GM12878 (cell line): ENCODE data around the gene TMEM135. TPM values are rescaled to one million over a fixed set of nuclear protein-coding genes. Genes with fewer than 3 reads are reported as not detected.

ENCODE experiments used
- ATAC-seq: fragments of 200-7000 bp; cut with Tn5 transposase; 3 replicates; pipeline ENCODE4 v1.9.1; 2020; ENCODE audit warnings: mild to moderate bottlenecking, moderate library complexity
- BruUV-seq: library from RNA; stranded (reverse); fragments of 400-500 nt; replicated peaks from 2 replicates; lab custom pipeline; 2021; lab: Mats Ljungman, UMichigan
- CTCF ChIA-PET: fragments of 300-600 bp; sonication (Branson Sonifier 250); formaldehyde crosslinking; extraction: SDS; loops from one replicate; lab custom pipeline; 2021; ENCODE audit warnings: inconsistent platforms; lab: Yijun Ruan, JAX
- POLR2A ChIA-PET: fragments of 350-600 bp; formaldehyde crosslinking; extraction: SDS; loops from one replicate; lab custom pipeline; 2021; ENCODE audit warnings: inconsistent platforms; lab: Charles Lee
- RAD21 ChIA-PET: fragments of 300-600 bp; sonication (Branson Sonifier 250); formaldehyde crosslinking; loops from one replicate; lab custom pipeline; 2023; ENCODE audit warnings: antibody characterized with exemption; ENCODE audit not compliant: unreplicated experiment; lab: Charles Lee
- SMC1A ChIA-PET: fragments of 300-600 bp; sonication (Branson Sonifier 250); formaldehyde crosslinking; loops from one replicate; lab custom pipeline; 2023; ENCODE audit not compliant: unreplicated experiment, uncharacterized antibody; lab: Charles Lee
- DNase-seq: peaks from one replicate; pipeline ENCODE4 v3.0.0-alpha.2; 2011; ENCODE audit warnings: low read depth, low spot score
- FAIRE-seq: peaks from 3 replicates; lab custom pipeline; 2011; peaks lifted over from hg19 to GRCh38; lab: Jason Lieb, UNC
- H2AFZ ChIP-seq: 2 replicates; pipeline ENCODE4 v1.6.0; 2011; ENCODE audit warnings: low read depth, low read length, control low read depth; ENCODE audit not compliant: control insufficient read depth
- H3K27ac ChIP-seq: 2 replicates; pipeline ENCODE4 v1.5.1; 2011; ENCODE audit warnings: control low read depth; ENCODE audit not compliant: control insufficient read depth, insufficient read depth
- H3K27me3 ChIP-seq, 2 experiments: replicated peaks in 1 of 2; 2 replicates each; pipeline versions ENCODE4 v1.6.0 to v1.6.1; 2011; ENCODE audit warnings: low read length in 1 of 2; ENCODE audit not compliant: control insufficient read depth in 2 of 2, insufficient read depth in 2 of 2
- H3K36me3 ChIP-seq, 2 experiments: 2 replicates each; pipeline ENCODE4 v1.5.1; 2011; ENCODE audit warnings: low read length in 1 of 2; ENCODE audit not compliant: control insufficient read depth in 2 of 2, insufficient read depth in 2 of 2
- H3K4me1 ChIP-seq: 2 replicates; pipeline ENCODE4 v1.6.1; 2011; ENCODE audit warnings: mild to moderate bottlenecking, low read length, moderate library complexity, mixed read lengths; ENCODE audit not compliant: control insufficient read depth, insufficient read depth
- H3K4me2 ChIP-seq: 2 replicates; pipeline ENCODE4 v1.6.0; 2011; ENCODE audit warnings: control low read depth; ENCODE audit not compliant: control insufficient read depth, insufficient read depth
- H3K4me3 ChIP-seq: fragments of 200-600 bp; sonication (generic); 2 replicates; pipeline ENCODE4 v1.5.1; 2016
- H3K79me2 ChIP-seq: 2 replicates; pipeline ENCODE4 v1.6.0; 2011; ENCODE audit warnings: low read length; ENCODE audit not compliant: control insufficient read depth, insufficient read depth
- H3K9ac ChIP-seq: 2 replicates; pipeline ENCODE4 v1.8.0; 2011; ENCODE audit warnings: low read length, control low read depth, mixed read lengths; ENCODE audit not compliant: control insufficient read depth, insufficient read depth
- H3K9me3 ChIP-seq: replicated peaks from 3 replicates; pipeline ENCODE4 v1.5.1; 2011; ENCODE audit warnings: mild to moderate bottlenecking, low read length; ENCODE audit not compliant: control insufficient read depth, insufficient read depth
- H4K20me1 ChIP-seq: 2 replicates; pipeline ENCODE4 v1.6.0; 2011; ENCODE audit not compliant: control insufficient read depth, insufficient read depth
- DPF2 ChIP-seq: fragments of 450-650 bp; IDR thresholded peaks from 2 replicates; pipeline ENCODE4 v1.6.1; 2017; ENCODE audit warnings: mild to moderate bottlenecking
- HDAC2 ChIP-seq: fragments of 200-600 bp; sonication (generic); IDR thresholded peaks from 2 replicates; pipeline ENCODE4 v1.6.1; 2017
- IKZF2 ChIP-seq, 2 experiments: fragments of 450-650 bp; IDR thresholded peaks; 2 replicates each; pipeline ENCODE4 v1.6.1; 2017; ENCODE audit warnings: mild to moderate bottlenecking in 2 of 2, moderate library complexity in 2 of 2
- NBN ChIP-seq: fragments of 450-650 bp; IDR thresholded peaks from 2 replicates; pipeline ENCODE4 v1.6.1; 2016
- RBBP5 ChIP-seq: fragments of 200-600 bp; sonication (generic); conservative IDR thresholded peaks from 2 replicates; pipeline ENCODE4 v1.6.1; 2016
- SMAD1 ChIP-seq: fragments of 450-650 bp; IDR thresholded peaks from 2 replicates; pipeline ENCODE4 v1.6.1; 2018; ENCODE audit warnings: mild to moderate bottlenecking, low read depth; ENCODE audit not compliant: partially characterized antibody
- SREBF1 ChIP-seq: IDR thresholded peaks from 2 replicates; pipeline ENCODE4 v1.6.1; 2012; ENCODE audit warnings: mild to moderate bottlenecking, low read length
- in situ Hi-C: fragments of 300-500 bp; cut with MboI; formaldehyde crosslinking; loops from 9 replicates; pipeline ENCODE4 v1.14.3; 2018; ENCODE audit warnings: mixed read lengths
- intact Hi-C: fragments of 100-400 bp; cut with micrococcal nuclease; formaldehyde crosslinking; loops from one replicate; pipeline ENCODE4 v1.14.2; 2022; ENCODE audit not compliant: unreplicated experiment
- polyA plus RNA-seq, 11 experiments: library from polyadenylated mRNA; depleted of rRNA in 4 of 11; unstranded in 6 of 11; stranded (reverse) in 5 of 11; fragments of >200 nt; fragmentation: Nextera tagmentation in 4 of 11; fragmentation: Illumina TruSeq in 1 of 11; extraction: Ambion mirVana in 4 of 11; extraction: Trizol in 1 of 11; gene quantifications; 1 replicate in 1 of 11; 2 replicates in 10 of 11; pipeline versions ENCODE4 v1.2.1 to v1.2.3, GENCODE V29; 2011 to 2016; ENCODE audit warnings: inconsistent platforms in 2 of 11, missing spikeins in 2 of 11, low read depth in 1 of 11
- total RNA-seq, 4 experiments: library from RNA; depleted of rRNA in 3 of 4; stranded (reverse); fragments of >200 nt in 3 of 4; fragmentation: Illumina TruSeq in 1 of 4; extraction: Trizol in 1 of 4; gene quantifications; 2 replicates each; pipeline versions ENCODE4 v1.2.1 to v1.2.3, GENCODE V29; 2013 to 2021
- TF ChIP-seq, protein P1 (sequence below): fragments of 450-650 bp; IDR thresholded peaks from 2 replicates; pipeline ENCODE4 v1.6.1; 2016; ENCODE audit warnings: mild to moderate bottlenecking, moderate library complexity, borderline replicate concordance
- TF ChIP-seq, protein P2 (sequence below): IDR thresholded peaks from 2 replicates; pipeline ENCODE4 v1.6.1; 2011; ENCODE audit warnings: low read depth, low read length, improper control_type of control experiment, borderline replicate concordance
- TF ChIP-seq, protein P3 (sequence below): fragments of 450-650 bp; IDR thresholded peaks from 2 replicates; pipeline ENCODE4 v1.6.1; 2017; ENCODE audit warnings: antibody characterized with exemption, mild to moderate bottlenecking, moderate library complexity
- TF ChIP-seq, protein P4 (sequence below): fragments of 450-650 bp; IDR thresholded peaks from 2 replicates; pipeline ENCODE4 v1.6.1; 2017; ENCODE audit warnings: mild to moderate bottlenecking, moderate library complexity

TMEM135 gene
- total and polyA plus RNA-seq, 10 of the 15 experiments (the other 5 are each of a cell fraction or from before 2014, with no cell fraction given), result 7.2 to 117 (median 12.9) TPM

DNA sequence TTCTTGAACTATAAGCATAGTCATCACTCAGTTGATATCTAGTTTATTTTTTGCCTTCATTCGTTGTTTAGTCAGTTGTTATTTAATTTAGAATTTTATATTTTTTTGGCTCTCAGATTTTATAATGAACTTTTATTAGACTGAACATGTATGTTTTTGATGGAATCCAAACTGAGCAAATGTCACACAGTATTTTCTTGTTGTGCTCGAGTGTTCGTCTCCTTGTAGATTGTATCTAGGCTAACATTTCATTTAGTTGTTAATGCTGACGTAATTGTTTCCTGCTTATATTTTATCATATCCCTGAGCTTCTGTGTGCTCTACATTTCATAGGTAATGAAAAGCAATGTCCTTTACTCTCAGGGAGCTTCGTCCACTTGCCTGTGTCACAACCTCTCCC lies 286.2 kb downstream of the TMEM135 start (continued):
- TF ChIP-seq, protein P1, sequence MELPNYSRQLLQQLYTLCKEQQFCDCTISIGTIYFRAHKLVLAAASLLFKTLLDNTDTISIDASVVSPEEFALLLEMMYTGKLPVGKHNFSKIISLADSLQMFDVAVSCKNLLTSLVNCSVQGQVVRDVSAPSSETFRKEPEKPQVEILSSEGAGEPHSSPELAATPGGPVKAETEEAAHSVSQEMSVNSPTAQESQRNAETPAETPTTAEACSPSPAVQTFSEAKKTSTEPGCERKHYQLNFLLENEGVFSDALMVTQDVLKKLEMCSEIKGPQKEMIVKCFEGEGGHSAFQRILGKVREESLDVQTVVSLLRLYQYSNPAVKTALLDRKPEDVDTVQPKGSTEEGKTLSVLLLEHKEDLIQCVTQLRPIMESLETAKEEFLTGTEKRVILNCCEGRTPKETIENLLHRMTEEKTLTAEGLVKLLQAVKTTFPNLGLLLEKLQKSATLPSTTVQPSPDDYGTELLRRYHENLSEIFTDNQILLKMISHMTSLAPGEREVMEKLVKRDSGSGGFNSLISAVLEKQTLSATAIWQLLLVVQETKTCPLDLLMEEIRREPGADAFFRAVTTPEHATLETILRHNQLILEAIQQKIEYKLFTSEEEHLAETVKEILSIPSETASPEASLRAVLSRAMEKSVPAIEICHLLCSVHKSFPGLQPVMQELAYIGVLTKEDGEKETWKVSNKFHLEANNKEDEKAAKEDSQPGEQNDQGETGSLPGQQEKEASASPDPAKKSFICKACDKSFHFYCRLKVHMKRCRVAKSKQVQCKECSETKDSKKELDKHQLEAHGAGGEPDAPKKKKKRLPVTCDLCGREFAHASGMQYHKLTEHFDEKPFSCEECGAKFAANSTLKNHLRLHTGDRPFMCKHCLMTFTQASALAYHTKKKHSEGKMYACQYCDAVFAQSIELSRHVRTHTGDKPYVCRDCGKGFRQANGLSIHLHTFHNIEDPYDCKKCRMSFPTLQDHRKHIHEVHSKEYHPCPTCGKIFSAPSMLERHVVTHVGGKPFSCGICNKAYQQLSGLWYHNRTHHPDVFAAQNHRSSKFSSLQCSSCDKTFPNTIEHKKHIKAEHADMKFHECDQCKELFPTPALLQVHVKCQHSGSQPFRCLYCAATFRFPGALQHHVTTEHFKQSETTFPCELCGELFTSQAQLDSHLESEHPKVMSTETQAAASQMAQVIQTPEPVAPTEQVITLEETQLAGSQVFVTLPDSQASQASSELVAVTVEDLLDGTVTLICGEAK, result no peak

DNA sequence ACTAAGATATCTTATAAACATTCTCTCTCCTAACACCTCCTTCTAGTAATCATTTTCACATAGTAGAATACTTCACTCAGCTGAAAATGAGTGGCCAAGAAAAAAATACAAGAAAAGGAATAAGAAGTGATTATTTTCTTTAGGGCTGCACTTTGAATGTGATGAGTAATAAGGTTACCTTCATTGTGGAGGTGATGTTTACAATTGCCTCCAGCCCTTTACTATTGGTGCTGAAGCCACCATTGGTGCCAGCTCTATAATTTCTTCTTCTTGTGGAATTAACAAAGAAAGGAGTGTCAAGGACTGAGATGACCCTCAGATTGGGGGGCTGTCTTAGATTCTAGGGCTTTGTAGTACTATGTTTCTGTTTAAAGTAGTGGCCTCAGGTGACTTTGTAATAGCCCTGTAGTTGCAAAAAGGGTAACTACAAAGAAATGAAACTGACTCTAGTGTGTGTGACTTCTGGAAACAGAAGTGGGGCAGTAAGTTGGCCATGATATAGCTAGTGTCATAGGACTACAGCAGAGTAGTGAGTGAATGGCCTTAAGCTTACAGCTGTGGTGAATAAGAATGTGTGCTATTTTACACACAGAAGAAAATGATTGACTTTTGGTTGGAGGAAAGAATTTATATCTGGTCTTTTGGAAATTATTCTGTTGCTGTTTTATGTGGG lies 287.2 kb downstream of the TMEM135 start:
- no peak overlapping the region for H3K4me2 ChIP-seq
- ChIA-PET POLR2A (no interaction called here), SMC1A (interaction anchor here (0.8 kb wide), 1 partner anchor 8 kb away, joined by 3 read pairs; no protein-coding TSS in a partner anchor), RAD21 (no interaction called here), CTCF (no interaction called here)
- no peaks in the 10 kb centered on the region for H3K4me1 ChIP-seq
- BruUV-seq, result no TSS peak
- H3K4me3 ChIP-seq, result no peak overlapping the region
- H3K9me3 ChIP-seq, result no peaks in the 10 kb centered on the region
- FAIRE-seq (no peak), ATAC-seq (peak; percentile 70), DNase-seq (no peak)
- no peak overlapping the region for H3K27ac ChIP-seq
- H4K20me1 ChIP-seq, result no peaks in the 10 kb centered on the region
- H3K36me3 ChIP-seq, result peaks cover 0 to 6% of the 10 kb centered on the region in 2 experiments; a peak in 1 of 4 replicates
- H3K9ac ChIP-seq, result no peak overlapping the region
- intact Hi-C loops, result no loop called here
- H2AFZ ChIP-seq, result no peak overlapping the region
- in situ Hi-C loops, result no loop called here
- no peaks in the 10 kb centered on the region for H3K79me2 ChIP-seq
- no peaks in the 10 kb centered on the region for H3K27me3 ChIP-seq
- TF ChIP-seq IKZF2 (IDR thresholded peaks at IDR 0.05) (no peak), HDAC2 (no peak), NBN (no peak), SREBF1 (no peak), DPF2 (no peak), RBBP5 (no peak), SMAD1 (no peak)
- TF ChIP-seq, protein P2, sequence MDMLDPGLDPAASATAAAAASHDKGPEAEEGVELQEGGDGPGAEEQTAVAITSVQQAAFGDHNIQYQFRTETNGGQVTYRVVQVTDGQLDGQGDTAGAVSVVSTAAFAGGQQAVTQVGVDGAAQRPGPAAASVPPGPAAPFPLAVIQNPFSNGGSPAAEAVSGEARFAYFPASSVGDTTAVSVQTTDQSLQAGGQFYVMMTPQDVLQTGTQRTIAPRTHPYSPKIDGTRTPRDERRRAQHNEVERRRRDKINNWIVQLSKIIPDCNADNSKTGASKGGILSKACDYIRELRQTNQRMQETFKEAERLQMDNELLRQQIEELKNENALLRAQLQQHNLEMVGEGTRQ, result no peak
- TF ChIP-seq, protein P3, sequence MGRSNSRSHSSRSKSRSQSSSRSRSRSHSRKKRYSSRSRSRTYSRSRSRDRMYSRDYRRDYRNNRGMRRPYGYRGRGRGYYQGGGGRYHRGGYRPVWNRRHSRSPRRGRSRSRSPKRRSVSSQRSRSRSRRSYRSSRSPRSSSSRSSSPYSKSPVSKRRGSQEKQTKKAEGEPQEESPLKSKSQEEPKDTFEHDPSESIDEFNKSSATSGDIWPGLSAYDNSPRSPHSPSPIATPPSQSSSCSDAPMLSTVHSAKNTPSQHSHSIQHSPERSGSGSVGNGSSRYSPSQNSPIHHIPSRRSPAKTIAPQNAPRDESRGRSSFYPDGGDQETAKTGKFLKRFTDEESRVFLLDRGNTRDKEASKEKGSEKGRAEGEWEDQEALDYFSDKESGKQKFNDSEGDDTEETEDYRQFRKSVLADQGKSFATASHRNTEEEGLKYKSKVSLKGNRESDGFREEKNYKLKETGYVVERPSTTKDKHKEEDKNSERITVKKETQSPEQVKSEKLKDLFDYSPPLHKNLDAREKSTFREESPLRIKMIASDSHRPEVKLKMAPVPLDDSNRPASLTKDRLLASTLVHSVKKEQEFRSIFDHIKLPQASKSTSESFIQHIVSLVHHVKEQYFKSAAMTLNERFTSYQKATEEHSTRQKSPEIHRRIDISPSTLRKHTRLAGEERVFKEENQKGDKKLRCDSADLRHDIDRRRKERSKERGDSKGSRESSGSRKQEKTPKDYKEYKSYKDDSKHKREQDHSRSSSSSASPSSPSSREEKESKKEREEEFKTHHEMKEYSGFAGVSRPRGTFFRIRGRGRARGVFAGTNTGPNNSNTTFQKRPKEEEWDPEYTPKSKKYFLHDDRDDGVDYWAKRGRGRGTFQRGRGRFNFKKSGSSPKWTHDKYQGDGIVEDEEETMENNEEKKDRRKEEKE, result no peak
- TF ChIP-seq, protein P4, sequence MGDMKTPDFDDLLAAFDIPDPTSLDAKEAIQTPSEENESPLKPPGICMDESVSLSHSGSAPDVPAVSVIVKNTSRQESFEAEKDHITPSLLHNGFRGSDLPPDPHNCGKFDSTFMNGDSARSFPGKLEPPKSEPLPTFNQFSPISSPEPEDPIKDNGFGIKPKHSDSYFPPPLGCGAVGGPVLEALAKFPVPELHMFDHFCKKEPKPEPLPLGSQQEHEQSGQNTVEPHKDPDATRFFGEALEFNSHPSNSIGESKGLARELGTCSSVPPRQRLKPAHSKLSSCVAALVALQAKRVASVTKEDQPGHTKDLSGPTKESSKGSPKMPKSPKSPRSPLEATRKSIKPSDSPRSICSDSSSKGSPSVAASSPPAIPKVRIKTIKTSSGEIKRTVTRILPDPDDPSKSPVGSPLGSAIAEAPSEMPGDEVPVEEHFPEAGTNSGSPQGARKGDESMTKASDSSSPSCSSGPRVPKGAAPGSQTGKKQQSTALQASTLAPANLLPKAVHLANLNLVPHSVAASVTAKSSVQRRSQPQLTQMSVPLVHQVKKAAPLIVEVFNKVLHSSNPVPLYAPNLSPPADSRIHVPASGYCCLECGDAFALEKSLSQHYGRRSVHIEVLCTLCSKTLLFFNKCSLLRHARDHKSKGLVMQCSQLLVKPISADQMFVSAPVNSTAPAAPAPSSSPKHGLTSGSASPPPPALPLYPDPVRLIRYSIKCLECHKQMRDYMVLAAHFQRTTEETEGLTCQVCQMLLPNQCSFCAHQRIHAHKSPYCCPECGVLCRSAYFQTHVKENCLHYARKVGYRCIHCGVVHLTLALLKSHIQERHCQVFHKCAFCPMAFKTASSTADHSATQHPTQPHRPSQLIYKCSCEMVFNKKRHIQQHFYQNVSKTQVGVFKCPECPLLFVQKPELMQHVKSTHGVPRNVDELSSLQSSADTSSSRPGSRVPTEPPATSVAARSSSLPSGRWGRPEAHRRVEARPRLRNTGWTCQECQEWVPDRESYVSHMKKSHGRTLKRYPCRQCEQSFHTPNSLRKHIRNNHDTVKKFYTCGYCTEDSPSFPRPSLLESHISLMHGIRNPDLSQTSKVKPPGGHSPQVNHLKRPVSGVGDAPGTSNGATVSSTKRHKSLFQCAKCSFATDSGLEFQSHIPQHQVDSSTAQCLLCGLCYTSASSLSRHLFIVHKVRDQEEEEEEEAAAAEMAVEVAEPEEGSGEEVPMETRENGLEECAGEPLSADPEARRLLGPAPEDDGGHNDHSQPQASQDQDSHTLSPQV, result no peak
